HepG2 (cell line): ENCODE data around the gene MED12L. TPM values are rescaled to one million over a fixed set of nuclear protein-coding genes. Genes with fewer than 3 reads are reported as not detected.

Experiments
- ATAC-seq: fragments of 200-7000 bp; cut with Tn5 transposase; 3 replicates; pipeline ENCODE4 v1.9.1; 2020; ENCODE audit warnings: mild to moderate bottlenecking, moderate library complexity
- BruUV-seq: library from RNA; stranded (reverse); fragments of 400-500 nt; replicated peaks from 2 replicates; lab custom pipeline; 2021; lab: Mats Ljungman, UMichigan
- CTCF ChIA-PET: fragments of 300-600 bp; formaldehyde crosslinking; extraction: SDS; loops from one replicate; lab custom pipeline; 2021; ENCODE audit warnings: low total read pairs, inconsistent platforms, low intra/inter-chr PET ratio; lab: Yijun Ruan, JAX
- POLR2A ChIA-PET: fragments of 350-600 bp; sonication (Branson Sonifier 250); formaldehyde crosslinking; loops from one replicate; lab custom pipeline; 2020; ENCODE audit warnings: antibody characterized with exemption, inconsistent platforms; lab: Yijun Ruan, JAX
- DNase-seq: peaks from one replicate; pipeline ENCODE4 v3.0.0-alpha.2; 2015; ENCODE audit warnings: low spot score
- FAIRE-seq: peaks from 3 replicates; lab custom pipeline; 2011; peaks lifted over from hg19 to GRCh38; lab: Jason Lieb, UNC
- H2AFZ ChIP-seq: one replicate; pipeline ENCODE4 v1.6.1; 2011; ENCODE audit warnings: low read length, inconsistent platforms
- H3K27ac ChIP-seq: fragments of 300-600 bp; 3 replicates; pipeline ENCODE4 v1.8.0; 2011; ENCODE audit warnings: mixed run types, mild to moderate bottlenecking, mixed read lengths, low read length, inconsistent platforms; ENCODE audit not compliant: insufficient read depth; ENCODE audit errors: extremely low read length
- H3K27me3 ChIP-seq, 2 experiments: fragments of 200-600 bp in 1 of 2; 2 replicates in 1 of 2; 3 replicates in 1 of 2; pipeline versions ENCODE4 v1.6.0 to v1.8.0; 2011; ENCODE audit warnings: low read length in 2 of 2, mild to moderate bottlenecking in 2 of 2, moderate library complexity in 2 of 2, inconsistent platforms in 1 of 2; ENCODE audit not compliant: insufficient read depth in 2 of 2, control insufficient read depth in 1 of 2
- H3K36me3 ChIP-seq, 2 experiments: fragments of 200-600 bp in 1 of 2; replicated peaks in 1 of 2; 2 replicates in 1 of 2; 3 replicates in 1 of 2; pipeline versions ENCODE4 v1.5.1 to v1.8.0; 2011; ENCODE audit warnings: low read length in 2 of 2, inconsistent platforms in 1 of 2; ENCODE audit not compliant: insufficient read depth in 2 of 2, control insufficient read depth in 1 of 2
- H3K4me1 ChIP-seq: 2 replicates; pipeline ENCODE4 v1.5.1; 2012; ENCODE audit warnings: low read length, inconsistent platforms; ENCODE audit not compliant: insufficient read depth
- H3K4me2 ChIP-seq: 2 replicates; pipeline ENCODE4 v1.6.0; 2011; ENCODE audit warnings: low read depth, low read length, inconsistent platforms
- H3K4me3 ChIP-seq, 3 experiments: fragments of 200-600 bp in 1 of 3; sonication (generic), shearing (Covaris generic) in 1 of 3; replicated peaks in 1 of 3; 2 replicates each; pipeline ENCODE4 v1.5.1; 2011 to 2016; ENCODE audit warnings: low read length in 3 of 3, inconsistent platforms in 2 of 3, low read depth in 2 of 3, mild to moderate bottlenecking in 2 of 3, control low read depth in 1 of 3, mixed read lengths in 1 of 3; ENCODE audit not compliant: insufficient read depth in 1 of 3
- H3K79me2 ChIP-seq: one replicate; pipeline ENCODE4 v1.6.1; 2011; ENCODE audit warnings: low read length, inconsistent platforms; ENCODE audit not compliant: insufficient read depth
- H3K9ac ChIP-seq: 2 replicates; pipeline ENCODE4 v1.6.0; 2011; ENCODE audit warnings: mild to moderate bottlenecking, low read depth, low read length, inconsistent platforms; ENCODE audit not compliant: insufficient read depth
- H3K9me3 ChIP-seq: 2 replicates; pipeline ENCODE4 v1.5.1; 2012; ENCODE audit warnings: mild to moderate bottlenecking, low read length
- H4K20me1 ChIP-seq: 2 replicates; pipeline ENCODE4 v1.6.0; 2011; ENCODE audit warnings: inconsistent platforms, mild to moderate bottlenecking, low read length, moderate library complexity; ENCODE audit not compliant: insufficient read depth
- PHF21A ChIP-seq: sonication (generic); formaldehyde crosslinking; IDR thresholded peaks from 2 replicates; pipeline ENCODE4 v1.5.0; 2020; ENCODE audit warnings: mild to moderate bottlenecking, missing genetic modification reagents
- TAF1 ChIP-seq: sonication (generic); formaldehyde crosslinking; IDR thresholded peaks from 2 replicates; pipeline ENCODE4 v1.4.0; 2020; ENCODE audit warnings: missing genetic modification reagents
- ZFP36L2 ChIP-seq: sonication (generic); formaldehyde crosslinking; IDR thresholded peaks from 2 replicates; pipeline ENCODE4 v1.4.0; 2020; ENCODE audit warnings: missing genetic modification reagents
- ZNF44 ChIP-seq: sonication (generic); formaldehyde crosslinking; IDR thresholded peaks from 2 replicates; pipeline ENCODE4 v1.5.1; 2020; ENCODE audit warnings: mild to moderate bottlenecking, missing genetic modification reagents
- ZNF605 ChIP-seq: sonication (generic); formaldehyde crosslinking; IDR thresholded peaks from 2 replicates; pipeline ENCODE4 v1.8.0; 2022; ENCODE audit warnings: mild to moderate bottlenecking, missing genetic modification reagents
- WGBS: methylation state at CpG from one replicate; pipeline ENCODE4 v1.1.6; 2017; ENCODE audit warnings: low lambda C conversion rate; 5-methylcytosine and 5-hydroxymethylcytosine counted together
- in situ Hi-C: cut with HindIII; loops from 2 replicates; pipeline ENCODE4 v1.10.0; 2017; ENCODE audit warnings: low pct_unique_long_range_greater_than_20kb; ENCODE audit not compliant: extremely low pct_ligation_motif_present
- intact Hi-C: fragments of 100-400 bp; cut with micrococcal nuclease; formaldehyde crosslinking; loops from one replicate; pipeline ENCODE4 v1.10.0; 2022; ENCODE audit not compliant: unreplicated experiment
- polyA plus RNA-seq, 8 experiments: library from polyadenylated mRNA; depleted of rRNA in 3 of 8; stranded (reverse) in 7 of 8; unstranded in 1 of 8; fragments of >200 nt; fragmentation: Illumina TruSeq in 4 of 8; extraction: Trizol in 4 of 8; gene quantifications; 2 replicates each; pipeline versions ENCODE4 v1.2.1 to v1.2.3, GENCODE V29; 2011 to 2016; ENCODE audit warnings: low read depth in 4 of 8, missing spikeins in 1 of 8, mixed read lengths in 1 of 8; ENCODE audit not compliant: insufficient read depth in 1 of 8
- total RNA-seq, 5 experiments: library from RNA; depleted of rRNA; stranded (reverse); fragments of >200 nt; fragmentation: Illumina TruSeq; extraction: Trizol; gene quantifications; 2 replicates each; pipeline ENCODE4 v1.2.3, GENCODE V29; 2016; ENCODE audit warnings: low read depth in 1 of 5
- TF ChIP-seq, protein P1 (sequence below): sonication (generic); formaldehyde crosslinking; IDR thresholded peaks from 2 replicates; pipeline ENCODE4 v1.8.1; 2023; ENCODE audit warnings: missing genetic modification reagents, mild to moderate bottlenecking, borderline replicate concordance
- TF ChIP-seq, protein P2 (sequence below): sonication (generic); formaldehyde crosslinking; IDR thresholded peaks from one replicate; pipeline ENCODE4 v1.5.1; 2020; ENCODE audit warnings: mild to moderate bottlenecking, missing genetic modification reagents; ENCODE audit errors: not compliant biosample characterization
- TF ChIP-seq, protein P3 (sequence below): sonication (generic); formaldehyde crosslinking; IDR thresholded peaks from 2 replicates; pipeline ENCODE4 v1.4.0; 2020; ENCODE audit warnings: low read depth, mild to moderate bottlenecking, missing genetic modification reagents
- TF ChIP-seq, protein P4 (sequence below): sonication (generic); formaldehyde crosslinking; IDR thresholded peaks from 2 replicates; pipeline ENCODE4 v1.8.0; 2022; ENCODE audit warnings: missing genetic modification reagents, mild to moderate bottlenecking, moderate library complexity, borderline replicate concordance
- TF ChIP-seq, protein P5 (sequence below): sonication (generic); formaldehyde crosslinking; conservative IDR thresholded peaks from 2 replicates; pipeline ENCODE4 v1.4.0; 2020; ENCODE audit warnings: missing genetic modification reagents

MED12L gene
- total and polyA plus RNA-seq, 2 of the 13 experiments (the other 11 are each of a cell fraction or from before 2014, with no cell fraction given) = 0.07 to 0.64 TPM

DNA sequence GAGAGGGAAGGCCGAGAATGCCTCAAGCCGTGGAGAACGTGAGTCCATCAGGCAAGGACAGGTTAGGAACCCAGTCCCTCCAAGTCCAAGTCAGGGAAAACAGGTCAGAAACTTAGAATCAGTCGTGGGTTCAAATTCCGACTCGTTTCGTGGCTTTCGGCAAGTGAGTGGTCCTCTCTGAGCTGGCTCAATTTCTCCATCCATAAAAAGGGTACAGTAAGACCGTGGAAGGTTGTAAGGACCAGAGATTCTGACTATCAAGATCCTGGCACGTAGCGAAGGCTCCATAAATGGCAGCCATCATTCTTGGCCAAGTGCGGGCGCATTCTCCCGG is 604 bp upstream of the MED12L start:
- intact Hi-C loops (loop anchor here (5.0 to 10.0 kb wide), 2 partner anchors 62 to 160 kb away; no protein-coding TSS in a partner anchor), in situ Hi-C loops (no loop called here)
- no peak for DNase-seq
- no TSS peak for BruUV-seq
- Histone ChIP-seq H3K79me2 (no peaks in the 10 kb centered on the region), H2AFZ (no peak overlapping the region), H4K20me1 (no peaks in the 10 kb centered on the region), H3K36me3 (no peaks in the 10 kb centered on the region), H3K9me3 (no peaks in the 10 kb centered on the region), H3K27ac (no peak overlapping the region), H3K4me3 (peak overlapping the region in 2 of 3 experiments; percentile 49 to 68; a peak in 4 of 6 replicates), H3K27me3 (peaks cover 9 to 36% of the 10 kb centered on the region in 2 experiments), H3K9ac (no peak overlapping the region), H3K4me1 (peaks cover 12% of the 10 kb centered on the region), H3K4me2 (peak overlapping the region; percentile 71)
- ChIA-PET POLR2A (no interaction called here), CTCF (no interaction called here)
- no peak for FAIRE-seq
- no peak for ATAC-seq
- WGBS = 66% methylated on average over 7 of the region's 14 CpGs
- peak; percentile 10; the same call in 1 of the 2 replicates for TF ChIP-seq PHF21A (CRISPR knock-in tag)
- no peak for TF ChIP-seq ZNF44 (CRISPR knock-in tag)
- TF ChIP-seq, protein P1, sequence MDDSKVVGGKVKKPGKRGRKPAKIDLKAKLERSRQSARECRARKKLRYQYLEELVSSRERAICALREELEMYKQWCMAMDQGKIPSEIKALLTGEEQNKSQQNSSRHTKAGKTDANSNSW (CRISPR knock-in tag) = no peak
- TF ChIP-seq, protein P2, sequence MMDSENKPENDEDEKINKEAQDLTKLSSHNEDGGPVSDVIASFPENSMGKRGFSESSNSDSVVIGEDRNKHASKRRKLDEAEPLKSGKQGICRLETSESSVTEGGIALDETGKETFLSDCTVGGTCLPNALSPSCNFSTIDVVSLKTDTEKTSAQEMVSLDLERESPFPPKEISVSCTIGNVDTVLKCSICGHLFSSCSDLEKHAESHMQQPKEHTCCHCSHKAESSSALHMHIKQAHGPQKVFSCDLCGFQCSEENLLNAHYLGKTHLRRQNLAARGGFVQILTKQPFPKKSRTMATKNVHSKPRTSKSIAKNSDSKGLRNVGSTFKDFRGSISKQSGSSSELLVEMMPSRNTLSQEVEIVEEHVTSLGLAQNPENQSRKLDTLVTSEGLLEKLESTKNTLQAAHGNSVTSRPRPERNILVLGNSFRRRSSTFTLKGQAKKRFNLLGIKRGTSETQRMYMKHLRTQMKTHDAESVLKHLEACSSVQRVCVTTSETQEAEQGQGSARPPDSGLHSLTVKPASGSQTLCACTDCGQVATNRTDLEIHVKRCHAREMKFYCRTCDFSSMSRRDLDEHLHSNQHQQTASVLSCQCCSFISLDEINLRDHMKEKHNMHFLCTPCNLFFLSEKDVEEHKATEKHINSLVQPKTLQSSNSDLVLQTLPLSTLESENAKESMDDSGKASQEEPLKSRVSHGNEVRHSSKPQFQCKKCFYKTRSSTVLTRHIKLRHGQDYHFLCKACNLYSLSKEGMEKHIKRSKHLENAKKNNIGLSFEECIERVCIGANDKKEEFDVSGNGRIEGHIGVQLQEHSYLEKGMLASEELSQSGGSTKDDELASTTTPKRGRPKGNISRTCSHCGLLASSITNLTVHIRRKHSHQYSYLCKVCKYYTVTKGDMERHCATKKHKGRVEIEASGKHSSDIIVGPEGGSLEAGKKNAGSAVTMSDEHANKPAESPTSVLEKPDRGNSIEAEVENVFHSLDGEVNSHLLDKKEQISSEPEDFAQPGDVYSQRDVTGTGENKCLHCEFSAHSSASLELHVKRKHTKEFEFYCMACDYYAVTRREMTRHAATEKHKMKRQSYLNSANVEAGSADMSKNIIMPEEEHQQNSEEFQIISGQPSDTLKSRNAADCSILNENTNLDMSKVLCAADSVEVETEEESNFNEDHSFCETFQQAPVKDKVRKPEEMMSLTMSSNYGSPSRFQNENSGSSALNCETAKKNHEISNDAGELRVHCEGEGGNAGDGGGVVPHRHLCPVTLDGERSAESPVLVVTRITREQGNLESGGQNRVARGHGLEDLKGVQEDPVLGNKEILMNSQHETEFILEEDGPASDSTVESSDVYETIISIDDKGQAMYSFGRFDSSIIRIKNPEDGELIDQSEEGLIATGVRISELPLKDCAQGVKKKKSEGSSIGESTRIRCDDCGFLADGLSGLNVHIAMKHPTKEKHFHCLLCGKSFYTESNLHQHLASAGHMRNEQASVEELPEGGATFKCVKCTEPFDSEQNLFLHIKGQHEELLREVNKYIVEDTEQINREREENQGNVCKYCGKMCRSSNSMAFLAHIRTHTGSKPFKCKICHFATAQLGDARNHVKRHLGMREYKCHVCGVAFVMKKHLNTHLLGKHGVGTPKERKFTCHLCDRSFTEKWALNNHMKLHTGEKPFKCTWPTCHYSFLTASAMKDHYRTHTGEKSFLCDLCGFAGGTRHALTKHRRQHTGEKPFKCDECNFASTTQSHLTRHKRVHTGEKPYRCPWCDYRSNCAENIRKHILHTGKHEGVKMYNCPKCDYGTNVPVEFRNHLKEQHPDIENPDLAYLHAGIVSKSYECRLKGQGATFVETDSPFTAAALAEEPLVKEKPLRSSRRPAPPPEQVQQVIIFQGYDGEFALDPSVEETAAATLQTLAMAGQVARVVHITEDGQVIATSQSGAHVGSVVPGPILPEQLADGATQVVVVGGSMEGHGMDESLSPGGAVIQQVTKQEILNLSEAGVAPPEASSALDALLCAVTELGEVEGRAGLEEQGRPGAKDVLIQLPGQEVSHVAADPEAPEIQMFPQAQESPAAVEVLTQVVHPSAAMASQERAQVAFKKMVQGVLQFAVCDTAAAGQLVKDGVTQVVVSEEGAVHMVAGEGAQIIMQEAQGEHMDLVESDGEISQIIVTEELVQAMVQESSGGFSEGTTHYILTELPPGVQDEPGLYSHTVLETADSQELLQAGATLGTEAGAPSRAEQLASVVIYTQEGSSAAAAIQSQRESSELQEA (CRISPR knock-in tag) = no peak
- TF ChIP-seq, protein P3, sequence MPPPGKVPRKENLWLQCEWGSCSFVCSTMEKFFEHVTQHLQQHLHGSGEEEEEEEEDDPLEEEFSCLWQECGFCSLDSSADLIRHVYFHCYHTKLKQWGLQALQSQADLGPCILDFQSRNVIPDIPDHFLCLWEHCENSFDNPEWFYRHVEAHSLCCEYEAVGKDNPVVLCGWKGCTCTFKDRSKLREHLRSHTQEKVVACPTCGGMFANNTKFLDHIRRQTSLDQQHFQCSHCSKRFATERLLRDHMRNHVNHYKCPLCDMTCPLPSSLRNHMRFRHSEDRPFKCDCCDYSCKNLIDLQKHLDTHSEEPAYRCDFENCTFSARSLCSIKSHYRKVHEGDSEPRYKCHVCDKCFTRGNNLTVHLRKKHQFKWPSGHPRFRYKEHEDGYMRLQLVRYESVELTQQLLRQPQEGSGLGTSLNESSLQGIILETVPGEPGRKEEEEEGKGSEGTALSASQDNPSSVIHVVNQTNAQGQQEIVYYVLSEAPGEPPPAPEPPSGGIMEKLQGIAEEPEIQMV (CRISPR knock-in tag) = 0 out of 2 replicates have a peak, but pooled peaks have one; percentile 5
- TF ChIP-seq TAF1 (CRISPR knock-in tag) = no peak
- 0 out of 2 replicates have a peak, but pooled peaks have one; percentile 39 for TF ChIP-seq ZNF605 (CRISPR knock-in tag)
- TF ChIP-seq, protein P4, sequence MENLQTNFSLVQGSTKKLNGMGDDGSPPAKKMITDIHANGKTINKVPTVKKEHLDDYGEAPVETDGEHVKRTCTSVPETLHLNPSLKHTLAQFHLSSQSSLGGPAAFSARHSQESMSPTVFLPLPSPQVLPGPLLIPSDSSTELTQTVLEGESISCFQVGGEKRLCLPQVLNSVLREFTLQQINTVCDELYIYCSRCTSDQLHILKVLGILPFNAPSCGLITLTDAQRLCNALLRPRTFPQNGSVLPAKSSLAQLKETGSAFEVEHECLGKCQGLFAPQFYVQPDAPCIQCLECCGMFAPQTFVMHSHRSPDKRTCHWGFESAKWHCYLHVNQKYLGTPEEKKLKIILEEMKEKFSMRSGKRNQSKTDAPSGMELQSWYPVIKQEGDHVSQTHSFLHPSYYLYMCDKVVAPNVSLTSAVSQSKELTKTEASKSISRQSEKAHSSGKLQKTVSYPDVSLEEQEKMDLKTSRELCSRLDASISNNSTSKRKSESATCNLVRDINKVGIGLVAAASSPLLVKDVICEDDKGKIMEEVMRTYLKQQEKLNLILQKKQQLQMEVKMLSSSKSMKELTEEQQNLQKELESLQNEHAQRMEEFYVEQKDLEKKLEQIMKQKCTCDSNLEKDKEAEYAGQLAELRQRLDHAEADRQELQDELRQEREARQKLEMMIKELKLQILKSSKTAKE (CRISPR knock-in tag) = no peak
- TF ChIP-seq, protein P5, sequence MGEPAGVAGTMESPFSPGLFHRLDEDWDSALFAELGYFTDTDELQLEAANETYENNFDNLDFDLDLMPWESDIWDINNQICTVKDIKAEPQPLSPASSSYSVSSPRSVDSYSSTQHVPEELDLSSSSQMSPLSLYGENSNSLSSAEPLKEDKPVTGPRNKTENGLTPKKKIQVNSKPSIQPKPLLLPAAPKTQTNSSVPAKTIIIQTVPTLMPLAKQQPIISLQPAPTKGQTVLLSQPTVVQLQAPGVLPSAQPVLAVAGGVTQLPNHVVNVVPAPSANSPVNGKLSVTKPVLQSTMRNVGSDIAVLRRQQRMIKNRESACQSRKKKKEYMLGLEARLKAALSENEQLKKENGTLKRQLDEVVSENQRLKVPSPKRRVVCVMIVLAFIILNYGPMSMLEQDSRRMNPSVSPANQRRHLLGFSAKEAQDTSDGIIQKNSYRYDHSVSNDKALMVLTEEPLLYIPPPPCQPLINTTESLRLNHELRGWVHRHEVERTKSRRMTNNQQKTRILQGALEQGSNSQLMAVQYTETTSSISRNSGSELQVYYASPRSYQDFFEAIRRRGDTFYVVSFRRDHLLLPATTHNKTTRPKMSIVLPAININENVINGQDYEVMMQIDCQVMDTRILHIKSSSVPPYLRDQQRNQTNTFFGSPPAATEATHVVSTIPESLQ = no peak
- no peak for TF ChIP-seq ZFP36L2 (CRISPR knock-in tag)
